ENCODE data around the gene CFAP298. TPM values are rescaled to one million over a fixed set of nuclear protein-coding genes. Genes with fewer than 3 reads are reported as not detected.

Gene CFAP298
- total and polyA plus RNA-seq, 10 of the 15 experiments (the other 5 are each of a cell fraction or from before 2014, with no cell fraction given) = 9.5 to 79.1 (median 30.2) TPM

GRCh38 chr21:32585970-32586369 lies 26.2 kb downstream of the CFAP298 start (continued):
- TF ChIP-seq ZBTB33 (IDR thresholded peaks at IDR 0.05) (no peak), NBN (IDR thresholded peaks at IDR 0.05) (no peak), BCL3 (IDR thresholded peaks at IDR 0.05; ENCODE audit: borderline replicate concordance, insufficient read depth, low read depth, low read length, poor library complexity, severe bottlenecking) (no peak)

GRCh38 chr21:32585042-32585710 lies 27.0 kb downstream of the CFAP298 start, which contains the start of gene TCP10L:
TCP10L (minus strand) TSS chr21:32585523; CDS start chr21:32584304, 1,219 bp downstream.
- ChIA-PET POLR2A (interaction anchor here (0.8 kb wide), 1 partner anchor 10 kb away, joined by 3 read pairs; no protein-coding TSS in a partner anchor), CTCF (interaction anchor here (1.8 kb wide), 1 partner anchor 16 kb away, joined by 4 read pairs; no protein-coding TSS in a partner anchor)

More at GRCh38 chr21:32585042-32585710, 27.0 kb downstream of the CFAP298 start, which contains the start of gene TCP10L:
- no TSS peak for BruUV-seq (replicated peaks)
- Histone ChIP-seq H3K27ac (ENCODE audit: control insufficient read depth, insufficient read depth) (no peak within 1 kb of the TSS), H3K36me3 (ENCODE audit: control insufficient read depth in 2 of 2, insufficient read depth in 2 of 2, low read length in 1 of 2) (no peaks in the 10 kb centered on the region), H3K27me3 (replicated peaks in 1 of 2; ENCODE audit: control insufficient read depth in 2 of 2, insufficient read depth in 2 of 2, low read length in 1 of 2) (peaks cover 0 to 2% of the 10 kb centered on the region in 2 experiments; a peak in 3 of 4 replicates), H3K79me2 (ENCODE audit: control insufficient read depth, insufficient read depth, low read length) (no peaks in the 10 kb centered on the region), H2AFZ (ENCODE audit: control insufficient read depth, low read depth, low read length) (no peak within 1 kb of the TSS), H3K4me2 (ENCODE audit: control insufficient read depth, insufficient read depth) (no peak within 1 kb of the TSS), H3K4me3 (no peak within 1 kb of the TSS), H3K9me3 (replicated peaks; ENCODE audit: control insufficient read depth, insufficient read depth, low read length) (no peaks in the 10 kb centered on the region), H3K4me1 (ENCODE audit: control insufficient read depth, insufficient read depth, low read length) (no peaks in the 10 kb centered on the region), H4K20me1 (ENCODE audit: control insufficient read depth, insufficient read depth) (no peaks in the 10 kb centered on the region), H3K9ac (ENCODE audit: control insufficient read depth, insufficient read depth, low read length) (no peak within 1 kb of the TSS)
- 53% methylated on average over 17 of the region's 17 CpGs for WGBS (ENCODE audit: insufficient coverage, insufficient replicate concordance, low lambda C conversion rate, missing lambda C conversion rate)
- DNase-seq (ENCODE audit: low read depth, low spot score) (no peak), FAIRE-seq (no peak), ATAC-seq (no peak)
- ChIA-PET RAD21 (ENCODE audit: unreplicated experiment) (no interaction called here), SMC1A (ENCODE audit: uncharacterized antibody, unreplicated experiment) (no interaction called here)
- intact Hi-C loops (cut with micrococcal nuclease; ENCODE audit: unreplicated experiment) (no loop called here), in situ Hi-C loops (cut with MboI) (no loop called here)
- TF ChIP-seq PBX3 (IDR thresholded peaks at IDR 0.05; ENCODE audit: insufficient replicate concordance, low read depth, low read length) (no peak), STAT1 (conservative IDR thresholded peaks at IDR 0.05) (no peak), ZBED1 (IDR thresholded peaks at IDR 0.05; ENCODE audit: borderline replicate concordance) (no peak), MTA3 (IDR thresholded peaks at IDR 0.05; ENCODE audit: borderline replicate concordance, low read length) (no peak)
